ENCODE data around the gene POP5.
A peak's percentile ranks its signal among the peaks of the same experiment; 100 is the strongest.

The POP5 gene

DNA sequence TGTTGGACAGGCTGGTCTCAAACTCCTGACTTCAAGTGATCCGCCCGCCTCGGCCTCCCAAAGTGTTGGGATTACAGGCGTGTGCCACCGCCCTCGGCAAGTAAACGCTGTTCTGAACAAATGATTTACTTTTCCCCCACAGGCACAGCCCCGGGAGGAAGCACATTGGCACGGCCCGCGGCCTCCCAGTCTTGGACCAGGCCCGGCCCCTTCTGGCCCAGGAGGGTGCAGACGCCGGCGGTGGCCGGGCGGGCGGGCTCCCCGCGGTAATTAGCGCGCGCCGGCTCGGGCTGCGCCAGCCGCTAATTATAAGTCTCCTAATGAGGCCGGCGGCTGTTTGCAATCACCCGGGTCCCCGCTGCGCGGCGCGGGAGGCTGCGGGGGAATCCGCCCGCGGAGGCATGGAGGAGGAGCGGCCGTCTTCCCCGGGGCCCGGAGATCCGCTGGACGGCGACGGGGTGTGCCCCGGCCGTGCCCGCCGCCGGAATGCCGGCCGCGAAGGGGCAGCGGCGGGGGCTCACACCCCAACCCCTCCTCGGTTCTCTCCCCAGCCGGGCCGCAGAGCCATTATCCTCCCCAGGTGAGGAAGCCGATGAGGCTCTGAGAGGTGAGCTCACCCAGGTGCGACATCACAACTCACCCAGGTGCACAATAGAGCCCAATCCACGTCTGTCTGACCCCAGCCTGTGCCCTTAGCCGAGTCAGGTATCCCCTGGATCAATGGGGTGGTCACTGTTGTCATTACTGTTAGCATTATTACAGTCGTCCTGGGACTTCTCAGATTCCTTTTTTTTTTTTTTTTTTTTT lies 3.3 kb upstream of the POP5 start:
- no peak for TF ChIP-seq ZFX (IDR thresholded peaks at IDR 0.05; ENCODE audit: borderline replicate concordance)
- peak; percentile 79 for TF ChIP-seq CTCF (IDR thresholded peaks at IDR 0.05)

DNA sequence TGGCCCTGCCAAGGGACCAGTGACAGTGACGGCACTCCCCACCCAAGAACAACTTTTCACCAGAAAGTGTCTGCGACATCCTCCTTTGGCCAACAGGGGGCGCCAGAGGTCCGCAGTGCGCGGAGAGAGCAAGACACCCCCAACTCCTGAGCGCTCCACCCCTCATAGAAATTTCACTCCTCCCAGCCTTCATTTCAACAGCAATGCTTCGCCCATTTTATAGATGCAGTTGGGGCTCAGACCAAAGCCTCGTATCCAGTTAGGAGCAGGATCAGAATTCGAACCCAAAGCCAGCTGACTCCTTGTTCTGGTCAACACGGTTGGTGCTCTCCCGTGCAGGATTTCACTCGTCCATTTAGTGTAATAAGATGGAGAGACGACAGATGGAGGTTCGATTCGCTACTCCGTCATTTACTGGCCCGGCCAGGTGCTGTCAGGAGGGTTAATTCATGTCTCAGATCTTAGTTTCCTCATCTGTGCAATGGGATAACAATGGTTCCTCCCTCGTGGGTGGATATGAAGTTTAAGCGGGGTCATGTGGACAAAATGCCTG lies 2.4 kb upstream of the POP5 start:
- TF ChIP-seq ZFX (IDR thresholded peaks at IDR 0.05; ENCODE audit: borderline replicate concordance) (no peak), CTCF (IDR thresholded peaks at IDR 0.05) (peak; percentile 100)
- no peak overlapping the region; the same call in 1 of the 2 replicates for H3K27ac ChIP-seq

More for the DNA sequence above, 3.3 kb upstream of the POP5 start:
- peak overlapping the region; percentile 9; the same call in 1 of the 2 replicates for H3K27ac ChIP-seq

- TF ChIP-seq CTCF (IDR thresholded peaks at IDR 0.05) (no peak), ZFX (IDR thresholded peaks at IDR 0.05; ENCODE audit: borderline replicate concordance) (no peak)
- H3K27ac ChIP-seq, result peak overlapping the region; percentile 68
Measured at GRCh38 chr12:120581998-120582397, 796 bp upstream of the POP5 start.

DNA sequence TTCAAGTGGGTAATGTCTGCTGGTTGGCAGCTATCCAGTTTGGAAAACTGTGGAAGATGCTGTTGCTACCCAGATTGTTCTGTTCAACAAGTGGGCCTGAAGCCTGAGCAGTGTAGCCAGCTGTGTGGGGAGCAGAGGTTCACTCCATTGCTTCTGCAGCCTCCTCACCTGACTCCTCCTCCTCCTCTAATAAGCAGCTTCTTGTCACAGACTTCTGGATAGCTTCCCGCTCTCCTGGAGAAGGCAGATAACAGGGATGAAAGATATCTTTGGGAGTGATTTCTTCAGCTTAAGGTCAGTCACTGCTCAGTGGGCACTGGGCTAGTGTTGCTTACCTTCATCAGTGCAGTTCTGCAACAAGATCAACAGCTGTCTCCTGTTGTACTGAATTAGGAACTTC lies 2.0 kb downstream of the POP5 start:
- TF ChIP-seq ZFX (IDR thresholded peaks at IDR 0.05; ENCODE audit: borderline replicate concordance), result no peak
- no peak for TF ChIP-seq CTCF (IDR thresholded peaks at IDR 0.05)
- H3K27ac ChIP-seq, result peak overlapping the region; percentile 22; the same call in 1 of the 2 replicates

- TF ChIP-seq CTCF (IDR thresholded peaks at IDR 0.05) (no peak), ZFX (IDR thresholded peaks at IDR 0.05; ENCODE audit: borderline replicate concordance) (no peak)
- H3K27ac ChIP-seq, result no peak overlapping the region; the same call in 1 of the 2 replicates
Measured at GRCh38 chr12:120574106-120574505, 7.1 kb downstream of the POP5 start.

DNA sequence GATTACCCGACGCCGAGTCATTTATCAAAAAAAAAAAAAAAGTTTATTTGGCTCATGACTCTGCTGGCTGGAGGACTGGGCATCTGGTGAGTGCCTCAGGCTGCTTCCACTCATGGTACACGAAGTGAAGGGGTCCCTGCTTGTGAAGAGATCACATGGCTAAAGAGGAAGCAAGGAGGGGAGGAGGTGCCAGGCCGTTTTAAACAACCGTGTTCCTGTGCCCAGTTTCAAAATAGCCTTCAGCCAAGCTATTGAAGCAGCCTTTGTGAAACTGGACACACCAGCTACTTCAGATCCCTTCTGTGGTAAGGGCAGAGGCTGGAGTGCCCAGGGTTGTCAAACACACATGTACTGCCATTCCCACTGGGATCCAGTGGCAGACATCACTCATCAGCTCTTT lies 7.6 kb downstream of the POP5 start:
- TF ChIP-seq ZFX (IDR thresholded peaks at IDR 0.05; ENCODE audit: borderline replicate concordance), result no peak
- no peak for TF ChIP-seq CTCF (IDR thresholded peaks at IDR 0.05)
- H3K27ac ChIP-seq, result no peak overlapping the region; the same call in 1 of the 2 replicates

DNA sequence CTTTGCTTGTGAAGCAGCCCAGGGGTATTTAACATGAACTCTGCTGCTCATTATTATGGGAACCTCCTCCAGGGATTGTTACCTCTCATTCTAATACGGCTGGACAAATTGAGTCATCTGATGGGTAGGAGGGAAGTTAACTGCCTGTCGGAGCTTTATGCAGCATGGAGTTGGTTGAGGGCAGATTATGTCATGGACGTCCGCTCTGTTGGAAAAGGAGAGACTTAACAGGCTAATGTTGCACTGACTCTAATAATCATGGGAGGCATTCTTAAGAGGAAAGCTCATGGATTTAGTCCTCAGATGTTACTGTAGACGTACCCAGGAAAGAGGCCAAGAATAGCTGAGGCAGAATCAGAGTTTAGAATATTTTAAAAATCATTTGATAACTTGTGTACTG lies 9.9 kb downstream of the POP5 start:
- TF ChIP-seq ZFX (IDR thresholded peaks at IDR 0.05; ENCODE audit: borderline replicate concordance) (no peak), CTCF (IDR thresholded peaks at IDR 0.05) (no peak)
- no peak overlapping the region for H3K27ac ChIP-seq
